Subcutaneous preadipocyte (primary cell): ENCODE data around the gene NPY2R. TPM values are rescaled to one million over a fixed set of nuclear protein-coding genes. Genes with fewer than 3 reads are reported as not detected.

Source experiments
- total RNA-seq: library from RNA; depleted of rRNA; stranded (reverse); fragments of >200 nt; gene quantifications from 2 replicates; pipeline ENCODE4 v1.2.3, GENCODE V29; 2012

Gene NPY2R
- total RNA-seq, result under 0.01 TPM in 1 of 2 replicates, not detected in the other

GRCh38 chr4:155208258-155209054, at the start of gene NPY2R:
Gene NPY2R, plus strand, starts transcription at chr4:155208636. Its CDS starts 5,304 bp downstream, at chr4:155213940.

Other genes with a start within 250 kb of the NPY2R start
- 8.5 and 12.5 TPM in 2 replicates for gene MAP9, start 168.3 kb downstream of the NPY2R start, total RNA-seq